Endothelial cell of umbilical vein (primary cell): ENCODE measurements around the gene PPM1N.

Experiments used
- EZH2 ChIP-seq: IDR thresholded peaks from 2 replicates; pipeline ENCODE4 v1.6.1; 2012; ENCODE audit warnings: borderline replicate concordance, low read depth, mild to moderate bottlenecking, moderate library complexity, low read length, inconsistent platforms; ENCODE audit not compliant: severe bottlenecking
- MYC ChIP-seq: IDR thresholded peaks from one replicate; pipeline ENCODE4 v1.6.1; 2011; ENCODE audit warnings: mild to moderate bottlenecking, low read depth, low read length
- POLR2A ChIP-seq: IDR thresholded peaks from 2 replicates; pipeline ENCODE4 v1.6.1; 2012; ENCODE audit warnings: low read depth, mild to moderate bottlenecking, control low read depth, low read length
- POLR2AphosphoS5 ChIP-seq: IDR thresholded peaks from 2 replicates; pipeline ENCODE4 v1.6.1; 2012; ENCODE audit warnings: low read depth, mild to moderate bottlenecking, control low read depth, low read length, moderate library complexity; ENCODE audit not compliant: insufficient read depth
- TF ChIP-seq, protein P1 (sequence below), 2 donors: IDR thresholded peaks; 1 replicate in 1 of 2; 2 replicates in 1 of 2; pipeline ENCODE4 v1.5.1; 2011; ENCODE audit warnings: low read length in 2 of 2, mild to moderate bottlenecking in 2 of 2, moderate library complexity in 2 of 2, control low read depth in 1 of 2, inconsistent platforms in 1 of 2, low read depth in 1 of 2; ENCODE audit not compliant: insufficient read depth in 1 of 2; ENCODE audit errors: extremely low read depth in 1 of 2

DNA sequence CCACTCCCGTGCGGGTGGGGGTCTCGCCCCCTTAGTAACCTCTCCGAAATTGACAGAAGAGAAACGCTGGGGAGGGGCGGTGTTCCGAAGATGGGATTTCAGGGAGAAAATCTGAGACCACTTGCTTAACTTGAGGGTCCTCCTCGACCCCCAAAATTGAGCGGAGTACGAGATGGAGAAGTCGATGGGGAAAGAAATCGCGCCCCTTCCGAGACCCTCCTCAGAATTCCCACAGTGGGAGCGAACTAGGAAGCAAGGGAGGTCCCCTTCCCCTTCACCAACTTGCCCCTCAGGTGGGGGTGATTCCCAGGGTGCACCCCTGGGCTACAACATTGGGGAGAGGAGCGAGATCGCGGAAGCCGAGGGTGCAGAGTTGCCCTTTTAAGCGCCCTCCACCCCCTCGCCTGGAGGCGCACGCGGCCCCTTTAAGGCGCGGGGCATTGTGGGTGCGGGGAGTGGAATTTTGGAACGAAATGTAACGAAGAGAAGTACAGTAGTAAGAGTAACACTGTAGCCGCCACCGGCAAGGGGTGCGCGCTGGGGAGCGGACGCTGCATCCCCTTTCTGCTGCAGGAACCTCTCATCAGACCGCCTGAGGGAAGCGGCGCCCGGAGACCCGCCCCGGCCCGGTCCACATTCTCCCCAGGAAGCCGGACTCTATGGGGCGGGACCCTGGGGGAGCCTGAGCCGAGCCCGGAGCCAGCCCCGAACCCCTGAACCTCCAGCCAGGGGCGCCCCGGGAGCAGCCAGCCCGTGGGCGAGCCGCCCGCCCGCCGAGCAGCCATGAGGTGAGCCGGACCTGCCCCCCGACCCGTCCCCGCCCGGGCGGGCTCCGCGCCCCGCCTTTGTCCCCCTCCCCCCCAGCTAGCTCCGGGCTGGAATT is 9.0 kb downstream of the PPM1N start, which contains the start of gene VASP:
- TF ChIP-seq MYC = no peak
- TF ChIP-seq, protein P1, sequence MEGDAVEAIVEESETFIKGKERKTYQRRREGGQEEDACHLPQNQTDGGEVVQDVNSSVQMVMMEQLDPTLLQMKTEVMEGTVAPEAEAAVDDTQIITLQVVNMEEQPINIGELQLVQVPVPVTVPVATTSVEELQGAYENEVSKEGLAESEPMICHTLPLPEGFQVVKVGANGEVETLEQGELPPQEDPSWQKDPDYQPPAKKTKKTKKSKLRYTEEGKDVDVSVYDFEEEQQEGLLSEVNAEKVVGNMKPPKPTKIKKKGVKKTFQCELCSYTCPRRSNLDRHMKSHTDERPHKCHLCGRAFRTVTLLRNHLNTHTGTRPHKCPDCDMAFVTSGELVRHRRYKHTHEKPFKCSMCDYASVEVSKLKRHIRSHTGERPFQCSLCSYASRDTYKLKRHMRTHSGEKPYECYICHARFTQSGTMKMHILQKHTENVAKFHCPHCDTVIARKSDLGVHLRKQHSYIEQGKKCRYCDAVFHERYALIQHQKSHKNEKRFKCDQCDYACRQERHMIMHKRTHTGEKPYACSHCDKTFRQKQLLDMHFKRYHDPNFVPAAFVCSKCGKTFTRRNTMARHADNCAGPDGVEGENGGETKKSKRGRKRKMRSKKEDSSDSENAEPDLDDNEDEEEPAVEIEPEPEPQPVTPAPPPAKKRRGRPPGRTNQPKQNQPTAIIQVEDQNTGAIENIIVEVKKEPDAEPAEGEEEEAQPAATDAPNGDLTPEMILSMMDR (IDR thresholded peaks at IDR 0.05; ENCODE audit: extremely low read depth in 1 of 2, insufficient read depth in 1 of 2, low read depth in 1 of 2, low read length in 2 of 2) = no peak
- no peak for TF ChIP-seq EZH2
- TF ChIP-seq POLR2A = peak; percentile 98
- TF ChIP-seq POLR2AphosphoS5 = peak; percentile 97
